EH (cell line): ENCODE measurements around the gene HOXD10.

Source experiments
- DNase-seq: peaks from one replicate; pipeline ENCODE4 v3.0.0-alpha.2; 2015; ENCODE audit warnings: low read depth

The HOXD10 gene

GRCh38 chr2:176136374-176137251 is 20.0 kb downstream of the HOXD10 start:
- DNase-seq: peak; percentile 35

GRCh38 chr2:176137252-176137580 is 20.6 kb downstream of the HOXD10 start:
- no peak for DNase-seq

DNA sequence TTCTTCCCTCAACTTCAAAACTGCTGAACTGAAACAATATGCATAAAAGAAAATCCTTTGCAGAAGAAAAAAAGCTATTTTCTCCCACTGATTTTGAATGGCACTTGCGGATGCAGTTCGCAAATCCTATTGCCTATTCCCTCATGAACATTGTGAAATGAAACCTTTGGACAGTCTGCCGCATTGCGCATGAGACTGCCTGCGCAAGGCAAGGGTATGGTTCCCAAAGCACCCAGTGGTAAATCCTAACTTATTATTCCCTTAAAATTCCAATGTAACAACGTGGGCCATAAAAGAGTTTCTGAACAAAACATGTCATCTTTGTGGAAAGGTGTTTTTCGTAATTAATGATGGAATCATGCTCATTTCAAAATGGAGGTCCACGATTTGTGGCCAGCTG is 21.3 kb downstream of the HOXD10 start:
- no peak for DNase-seq

GRCh38 chr2:176138526-176138922 is 21.9 kb downstream of the HOXD10 start:
- DNase-seq: no peak

DNA sequence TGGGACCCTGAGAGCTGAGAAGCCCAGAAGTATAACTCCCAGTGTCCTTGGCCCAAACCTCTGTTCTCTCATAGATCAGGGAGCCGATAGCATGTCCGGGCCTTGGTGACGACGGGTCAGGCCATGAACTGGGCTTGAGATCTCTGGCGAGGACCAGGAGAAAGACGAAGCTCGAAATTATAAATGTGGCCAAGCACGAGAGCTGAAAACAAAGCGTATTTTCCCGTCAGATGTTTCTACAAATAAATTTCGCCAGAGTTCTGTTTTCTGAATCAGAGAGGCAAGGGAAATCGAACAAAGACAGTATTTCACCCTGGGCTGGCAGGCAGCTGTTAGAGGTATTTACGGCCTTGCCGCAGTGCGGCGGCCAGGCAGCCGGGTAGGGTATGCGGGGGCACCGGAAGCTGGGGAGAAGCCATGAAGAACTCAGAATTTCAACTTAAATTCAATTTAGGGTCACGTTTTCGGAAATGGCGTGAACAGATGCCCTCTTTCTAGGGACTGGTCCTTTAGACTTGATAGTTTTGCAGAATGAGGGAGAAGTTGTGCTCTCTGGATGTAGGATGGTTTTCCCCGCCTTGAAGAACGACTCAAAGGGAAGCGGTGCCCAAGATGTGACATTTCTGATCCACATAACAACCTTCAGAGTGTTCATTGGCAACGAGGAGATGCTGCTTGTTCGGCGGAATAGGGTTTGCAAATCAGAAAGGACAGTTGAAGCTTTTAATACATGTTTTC is 22.5 kb downstream of the HOXD10 start:
- no peak for DNase-seq

GRCh38 chr2:176139661-176140512 is 23.3 kb downstream of the HOXD10 start:
- DNase-seq: peak; percentile 10

DNA sequence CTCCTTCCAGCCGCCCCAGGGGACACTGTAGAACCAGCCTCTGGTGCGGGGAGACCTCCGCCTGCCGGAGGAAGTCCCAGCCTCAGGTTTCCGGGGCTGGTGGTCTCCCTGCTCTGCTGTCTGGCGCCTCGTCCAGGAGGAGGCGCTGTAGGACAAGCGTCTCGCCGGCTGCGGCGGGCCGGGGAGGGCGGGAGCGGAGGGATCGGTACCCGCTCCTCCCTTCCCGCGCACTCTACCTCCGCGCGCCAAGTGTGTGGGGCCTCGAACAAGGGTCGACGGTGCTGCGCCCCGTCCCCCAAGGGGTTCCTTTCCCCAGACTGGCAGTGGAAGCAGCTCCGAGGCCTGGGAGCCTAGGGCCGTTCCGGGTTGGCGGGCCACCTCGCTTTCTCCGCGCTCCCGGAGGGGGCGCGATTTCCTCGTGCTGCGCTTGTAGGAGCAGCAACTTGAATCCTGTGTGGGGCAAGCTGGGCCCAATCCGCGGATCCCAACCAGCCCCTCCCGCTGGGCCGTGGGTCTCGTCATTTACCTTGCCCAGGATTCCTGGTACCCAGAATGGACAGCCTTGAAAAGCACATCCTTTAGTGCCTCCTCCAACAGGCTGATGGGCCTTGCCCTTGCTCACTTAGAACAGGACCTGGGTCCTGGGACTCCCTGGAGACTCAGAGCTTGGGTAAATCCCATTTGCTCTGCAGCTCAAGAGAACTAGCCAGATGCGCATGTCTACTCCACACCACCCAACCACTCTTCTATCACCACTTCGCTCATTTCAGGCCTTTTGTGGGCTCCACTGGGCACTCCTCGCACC is 24.1 kb downstream of the HOXD10 start:
- peak; percentile 67 for DNase-seq

GRCh38 chr2:176142281-176142680 is 25.7 kb downstream of the HOXD10 start:
- no peak for DNase-seq

- no peak for DNase-seq
These were observed 28.7 kb downstream of the HOXD10 start for GRCh38 chr2:176145085-176145969.

DNA sequence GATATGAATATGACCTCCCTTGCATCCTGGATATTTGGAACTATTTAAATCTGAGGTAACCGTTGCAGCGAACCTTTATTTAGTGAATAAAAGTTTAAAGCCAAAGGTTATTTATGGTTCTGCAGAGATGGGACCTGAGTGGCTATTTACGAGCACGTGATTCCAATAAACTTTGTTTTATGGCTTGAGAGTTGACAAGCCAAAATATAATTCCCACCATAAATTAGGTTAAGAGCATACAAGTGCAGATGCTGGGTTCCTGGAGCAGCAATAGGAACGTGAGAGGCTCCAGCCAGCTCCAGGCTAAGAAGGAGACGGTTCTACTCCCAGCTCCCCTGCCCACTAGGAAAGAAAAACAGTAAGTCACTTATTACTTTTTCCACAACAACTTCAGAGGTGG is 29.5 kb downstream of the HOXD10 start:
- no peak for DNase-seq

- DNase-seq: no peak
These were observed 30.1 kb downstream of the HOXD10 start for GRCh38 chr2:176146645-176147044.

DNA sequence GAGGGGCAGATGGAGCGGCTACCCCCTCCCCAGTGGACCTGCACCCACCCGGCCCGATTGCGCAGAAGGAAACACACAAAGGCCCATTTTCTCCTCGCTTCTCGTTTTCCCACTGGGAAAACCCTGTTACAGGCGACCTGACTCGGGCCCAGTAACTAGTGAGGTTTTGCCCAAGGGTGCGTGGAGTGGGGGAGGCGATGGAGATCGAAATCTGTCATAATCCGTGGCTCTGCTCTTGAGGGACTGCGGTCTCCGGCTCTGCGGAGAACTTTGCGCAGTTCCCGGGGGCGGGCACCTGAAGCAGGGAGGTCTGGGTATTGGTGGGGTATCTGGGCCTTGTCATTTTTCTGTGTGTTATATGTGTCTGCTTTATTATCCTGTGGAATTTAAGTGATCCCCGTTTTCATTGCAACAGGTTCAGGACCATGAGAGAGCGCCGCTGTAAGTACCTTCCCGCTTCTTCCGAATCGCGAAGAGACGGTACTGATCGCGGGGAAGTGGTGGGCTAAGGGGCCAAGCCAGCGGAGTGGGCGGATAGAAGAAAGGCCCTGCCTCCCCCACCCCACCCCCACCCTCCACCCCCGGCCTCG is 30.7 kb downstream of the HOXD10 start:
- DNase-seq: no peak

GRCh38 chr2:176147800-176148496 is 31.4 kb downstream of the HOXD10 start:
- DNase-seq: no peak

DNA sequence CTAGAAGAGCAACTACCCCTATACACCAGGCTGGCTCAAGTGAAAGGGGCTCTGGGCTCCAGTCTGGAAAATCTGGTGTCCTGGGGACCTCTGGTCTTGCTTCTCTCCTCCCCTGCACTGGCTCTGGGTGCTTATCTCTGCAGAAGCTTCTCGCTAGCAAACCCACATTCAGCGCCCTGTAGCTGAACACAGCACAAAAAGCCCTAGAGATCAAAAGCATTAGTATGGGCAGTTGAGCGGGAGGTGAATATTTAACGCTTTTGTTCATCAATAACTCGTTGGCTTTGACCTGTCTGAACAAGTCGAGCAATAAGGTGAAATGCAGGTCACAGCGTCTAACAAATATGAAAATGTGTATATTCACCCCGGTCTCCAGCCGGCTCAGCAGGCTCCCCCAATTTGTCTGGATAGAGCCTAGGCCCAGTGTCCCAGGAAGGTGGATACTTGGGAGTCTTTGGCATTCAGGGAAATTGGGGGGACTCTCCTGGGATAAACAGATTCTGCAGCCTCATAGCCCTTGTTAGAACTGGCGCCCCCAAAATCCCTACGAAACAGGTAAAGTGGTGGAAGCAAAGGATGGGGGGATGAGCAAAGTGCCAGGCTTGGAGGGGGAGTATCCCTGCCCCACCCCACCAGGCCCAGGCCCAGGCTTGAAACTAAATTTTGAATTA is 32.3 kb downstream of the HOXD10 start:
- no peak for DNase-seq

DNA sequence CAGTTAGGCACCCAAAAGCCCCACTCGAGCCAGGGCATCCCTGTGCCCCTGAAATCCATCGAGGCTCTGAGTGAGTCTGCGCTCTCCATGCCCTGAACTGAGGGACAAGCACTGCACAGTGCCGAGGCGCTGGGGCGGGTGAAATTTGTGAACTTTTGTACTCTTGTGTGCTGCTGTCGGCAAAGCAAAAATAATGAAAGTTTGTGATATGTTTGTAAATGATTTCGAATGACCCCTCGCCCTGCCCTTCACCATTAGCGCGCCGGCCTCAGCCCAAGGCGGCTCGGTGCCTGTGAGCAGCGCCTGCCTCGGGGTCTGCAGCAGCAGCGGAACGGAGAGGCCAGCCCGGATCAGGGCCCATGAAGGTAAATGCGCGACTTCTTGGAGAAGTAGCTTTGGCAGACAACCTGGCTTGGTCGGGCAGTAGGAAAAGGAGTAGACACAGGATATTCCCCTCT is 32.9 kb downstream of the HOXD10 start:
- no peak for DNase-seq

- DNase-seq: no peak
These were observed 33.5 kb downstream of the HOXD10 start for GRCh38 chr2:176149939-176150583.

DNA sequence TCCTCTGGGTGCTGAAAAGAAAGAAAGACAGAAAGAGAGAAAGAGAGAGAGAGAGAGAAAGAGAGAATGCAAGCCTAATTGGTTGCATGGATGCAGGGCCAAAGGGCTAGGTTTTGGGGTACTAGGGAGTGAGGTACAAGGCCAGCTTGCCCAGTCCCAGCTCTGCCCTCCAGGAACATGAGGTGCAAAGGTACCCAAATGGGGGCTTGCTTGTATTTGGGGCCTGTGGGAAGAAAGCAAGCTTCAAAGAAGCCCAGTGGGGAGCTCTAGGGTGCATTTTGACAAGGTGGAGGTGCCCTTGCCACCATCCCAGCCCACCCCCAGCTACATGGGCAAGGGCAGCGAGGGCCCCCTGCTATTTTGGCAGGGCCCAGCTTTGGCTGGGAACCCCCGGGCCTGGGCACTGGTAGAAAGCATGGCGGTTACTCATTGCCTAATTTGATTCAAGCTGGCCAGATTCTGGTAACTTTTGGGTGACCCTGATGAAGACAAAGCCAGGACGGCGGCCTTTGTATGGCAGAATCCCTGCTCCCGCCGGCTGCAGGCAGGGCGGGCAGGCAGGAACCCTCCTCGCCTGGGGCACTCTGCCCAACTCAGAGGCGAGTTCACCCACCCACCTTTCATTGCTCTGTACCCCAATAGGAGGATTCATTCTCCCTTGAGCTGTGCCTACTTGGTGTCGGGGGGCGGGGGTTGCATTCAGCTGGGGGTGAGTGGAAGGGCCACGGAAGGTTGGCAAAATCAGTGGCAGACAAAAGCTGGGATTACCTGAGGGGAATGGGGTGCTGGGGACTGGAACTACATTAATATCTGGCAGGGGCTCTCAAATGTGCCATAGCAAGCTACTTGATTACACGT is 34.2 kb downstream of the HOXD10 start:
- DNase-seq: no peak
